AG10803 (cell line): ENCODE data around the gene DISP3.

ENCODE experiments used
- DNase-seq: peaks from one replicate; pipeline ENCODE4 v3.0.0; 2010; ENCODE audit warnings: low read depth
- H3K4me3 ChIP-seq: 2 replicates; pipeline ENCODE4 v1.5.1; 2011; ENCODE audit warnings: mild to moderate bottlenecking, low read length, control low read depth
- TF ChIP-seq, protein P1 (sequence below): conservative IDR thresholded peaks from 2 replicates; pipeline ENCODE4 v1.5.1; 2011; ENCODE audit warnings: mild to moderate bottlenecking, low read length, control low read depth, inconsistent platforms

DISP3 gene

DNA sequence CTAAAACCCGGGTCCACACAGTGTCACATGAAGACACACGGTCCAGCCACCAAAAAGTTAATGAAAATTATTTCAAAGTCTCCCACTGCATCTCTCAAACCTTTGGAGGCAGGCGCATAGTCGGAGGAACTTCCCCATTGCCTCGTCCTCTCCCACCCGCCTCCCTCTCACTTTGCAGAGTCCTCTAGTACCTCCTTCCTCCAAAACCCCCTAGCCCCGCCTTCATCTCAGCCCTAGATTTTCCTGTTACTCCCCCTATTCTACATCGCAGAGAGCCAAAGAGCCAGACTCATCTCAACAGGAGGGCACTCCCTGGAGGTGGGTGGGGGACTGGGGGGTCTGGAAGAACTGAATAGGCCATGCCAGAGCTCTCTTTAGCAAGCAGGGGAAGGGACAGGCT lies 79.3 kb downstream of the DISP3 start:
- TF ChIP-seq, protein P1, sequence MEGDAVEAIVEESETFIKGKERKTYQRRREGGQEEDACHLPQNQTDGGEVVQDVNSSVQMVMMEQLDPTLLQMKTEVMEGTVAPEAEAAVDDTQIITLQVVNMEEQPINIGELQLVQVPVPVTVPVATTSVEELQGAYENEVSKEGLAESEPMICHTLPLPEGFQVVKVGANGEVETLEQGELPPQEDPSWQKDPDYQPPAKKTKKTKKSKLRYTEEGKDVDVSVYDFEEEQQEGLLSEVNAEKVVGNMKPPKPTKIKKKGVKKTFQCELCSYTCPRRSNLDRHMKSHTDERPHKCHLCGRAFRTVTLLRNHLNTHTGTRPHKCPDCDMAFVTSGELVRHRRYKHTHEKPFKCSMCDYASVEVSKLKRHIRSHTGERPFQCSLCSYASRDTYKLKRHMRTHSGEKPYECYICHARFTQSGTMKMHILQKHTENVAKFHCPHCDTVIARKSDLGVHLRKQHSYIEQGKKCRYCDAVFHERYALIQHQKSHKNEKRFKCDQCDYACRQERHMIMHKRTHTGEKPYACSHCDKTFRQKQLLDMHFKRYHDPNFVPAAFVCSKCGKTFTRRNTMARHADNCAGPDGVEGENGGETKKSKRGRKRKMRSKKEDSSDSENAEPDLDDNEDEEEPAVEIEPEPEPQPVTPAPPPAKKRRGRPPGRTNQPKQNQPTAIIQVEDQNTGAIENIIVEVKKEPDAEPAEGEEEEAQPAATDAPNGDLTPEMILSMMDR, result no peak
- no peak for DNase-seq
- no peak overlapping the region for H3K4me3 ChIP-seq

DNA sequence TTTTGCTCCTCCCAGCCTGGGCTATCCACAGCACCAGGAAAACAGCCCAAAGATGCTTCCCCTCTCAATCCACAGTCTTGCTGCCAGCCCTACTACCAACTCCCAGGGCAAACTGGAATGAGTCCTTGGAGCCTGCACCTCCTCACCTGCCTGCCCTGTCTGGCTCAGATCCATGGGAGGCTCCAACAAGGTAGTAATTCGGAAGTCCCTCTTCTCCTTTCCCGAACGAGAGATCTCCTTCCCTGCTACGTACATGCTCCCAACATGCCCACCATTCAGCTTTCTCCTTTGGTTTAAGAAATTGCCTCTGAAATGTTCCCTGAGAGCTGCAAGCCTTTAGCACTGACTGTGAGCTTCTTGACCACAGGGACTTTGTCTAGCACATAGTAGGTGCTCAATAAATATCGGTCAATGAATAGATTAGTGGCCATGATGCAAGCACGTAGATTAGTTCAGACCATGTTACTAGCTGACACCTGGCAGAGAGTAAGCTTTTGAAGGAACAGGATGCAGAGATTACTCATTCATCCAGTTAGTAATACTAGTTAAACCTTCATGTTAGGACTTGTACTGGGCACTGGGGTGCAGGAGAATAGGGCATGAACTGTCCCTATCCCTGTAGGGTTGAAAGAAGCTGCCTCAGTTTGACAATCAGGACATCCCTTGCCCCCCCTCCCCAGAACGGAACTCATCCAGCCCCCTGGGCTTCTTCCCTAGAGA lies 80.1 kb downstream of the DISP3 start:
- TF ChIP-seq, protein P1, result no peak
- DNase-seq, result no peak
- no peak overlapping the region for H3K4me3 ChIP-seq

GRCh38 chr1:11559591-11559970 lies 80.6 kb downstream of the DISP3 start:
- H3K4me3 ChIP-seq, result no peak overlapping the region
- TF ChIP-seq, protein P1, result no peak
- DNase-seq, result no peak

GRCh38 chr1:11560061-11560460 lies 81.1 kb downstream of the DISP3 start:
- TF ChIP-seq, protein P1, result no peak
- DNase-seq, result no peak
- no peak overlapping the region for H3K4me3 ChIP-seq

- no peak overlapping the region for H3K4me3 ChIP-seq
- TF ChIP-seq, protein P1, result no peak
- no peak for DNase-seq
Observed at GRCh38 chr1:11561740-11562139, 82.8 kb downstream of the DISP3 start.

- DNase-seq, result no peak
- no peak overlapping the region for H3K4me3 ChIP-seq
- TF ChIP-seq, protein P1, result no peak
Observed at GRCh38 chr1:11562664-11563063, 83.7 kb downstream of the DISP3 start.

DNA sequence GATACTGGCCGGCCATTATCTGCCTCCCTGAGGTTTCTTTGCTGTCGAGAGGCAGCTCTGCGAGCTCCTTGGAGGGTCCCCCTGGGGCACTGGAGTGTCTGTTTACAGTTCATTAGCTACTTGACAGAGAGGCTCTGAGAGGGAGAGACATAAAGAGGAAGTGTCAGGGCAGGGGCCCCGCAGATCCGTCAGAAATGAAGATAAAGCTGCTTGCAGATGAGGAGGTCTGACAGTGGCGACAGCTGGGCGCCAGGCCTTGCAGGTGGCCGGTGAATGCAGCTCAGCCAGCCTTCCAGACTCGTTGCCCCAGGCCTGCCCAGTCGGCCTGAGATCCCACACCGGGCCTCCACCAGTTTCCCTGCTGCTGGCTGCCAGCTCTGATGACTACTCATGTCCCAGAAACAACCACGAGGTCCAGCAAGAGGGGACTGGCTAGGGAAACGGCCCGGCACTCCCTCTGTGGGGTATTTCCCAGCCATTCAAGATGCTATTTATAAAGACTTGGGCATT lies 84.7 kb downstream of the DISP3 start:
- no peak for DNase-seq
- H3K4me3 ChIP-seq, result no peak overlapping the region
- TF ChIP-seq, protein P1, result no peak
